ENCODE measurements around the gene FUZ.
A peak's percentile ranks its signal among the peaks of the same experiment; 100 is the strongest.

Gene FUZ

GRCh38 chr19:49839713-49840112, 26.6 kb upstream of the FUZ start:
- Histone ChIP-seq H3K36me3 (replicated peaks in 1 of 2; ENCODE audit: control insufficient read depth in 2 of 2, insufficient read depth in 2 of 2, low read length in 2 of 2) (peaks cover 49 to 82% of the 10 kb centered on the region in 2 donors), H3K79me1 (ENCODE audit: low read depth, low read length) (no peaks in the 10 kb centered on the region), H2AK5ac (ENCODE audit: low read depth, low read length) (no peak overlapping the region), H2BK120ac (ENCODE audit: low read depth, low read length) (no peak overlapping the region), H3K4me2 (ENCODE audit: insufficient read depth, low read length, poor library complexity, severe bottlenecking) (no peak overlapping the region), H4K8ac (ENCODE audit: low read depth, low read length) (no peak overlapping the region), H2BK5ac (ENCODE audit: low read length) (no peak overlapping the region), H4K91ac (ENCODE audit: low read depth, low read length, poor library complexity) (no peak overlapping the region), H3K9ac (ENCODE audit: low read depth, low read length, poor library complexity) (no peak overlapping the region), H3K27me3 (ENCODE audit: control insufficient read depth in 3 of 3, insufficient read depth in 3 of 3, low read depth in 1 of 3, low read length in 3 of 3) (no peaks in the 10 kb centered on the region), H3K27ac (replicated peaks; ENCODE audit: low read length) (no peak overlapping the region), H3K18ac (ENCODE audit: low read length) (no peak overlapping the region), H2BK15ac (ENCODE audit: low read length) (no peak overlapping the region), H3K4ac (ENCODE audit: low read length) (no peak overlapping the region), H3K23ac (ENCODE audit: low read depth, low read length, poor library complexity) (no peak overlapping the region), H2BK12ac (ENCODE audit: low read length) (no peak overlapping the region), H3K14ac (ENCODE audit: low read length) (no peak overlapping the region), H3K9me3 (replicated peaks in 1 of 2; ENCODE audit: control insufficient read depth in 2 of 2, insufficient read depth in 1 of 2, low read depth in 1 of 2, low read length in 2 of 2) (no peaks in the 10 kb centered on the region), H3K4me3 (ENCODE audit: low read length in 2 of 2) (no peak overlapping the region), H3K4me1 (ENCODE audit: control insufficient read depth in 2 of 2, insufficient read depth in 1 of 2, low read depth in 1 of 2, low read length in 2 of 2) (no peaks in the 10 kb centered on the region), H2AFZ (ENCODE audit: low read length) (no peak overlapping the region)
- no peak for DNase-seq (ENCODE audit: low spot score)
- no CpG with 5 or more reads among the region's 11 CpGs for WGBS, 2 donors (ENCODE audit: extremely low coverage in 2 of 2, insufficient read length in 2 of 2, insufficient replicate concordance in 1 of 2)

- peaks cover 53 to 88% of the 10 kb centered on the region in 2 donors for H3K36me3 ChIP-seq (replicated peaks in 1 of 2; ENCODE audit: control insufficient read depth in 2 of 2, insufficient read depth in 2 of 2, low read length in 2 of 2)
- no peak overlapping the region for H3K4me2 ChIP-seq (ENCODE audit: insufficient read depth, low read length, poor library complexity, severe bottlenecking)
- H3K9me3 ChIP-seq (replicated peaks in 1 of 2; ENCODE audit: control insufficient read depth in 2 of 2, insufficient read depth in 1 of 2, low read depth in 1 of 2, low read length in 2 of 2), result no peaks in the 10 kb centered on the region
- H2BK5ac ChIP-seq (ENCODE audit: low read length), result no peak overlapping the region
- H4K91ac ChIP-seq (ENCODE audit: low read depth, low read length, poor library complexity), result no peak overlapping the region
- H3K27ac ChIP-seq (replicated peaks; ENCODE audit: low read length), result no peak overlapping the region
- H4K8ac ChIP-seq (ENCODE audit: low read depth, low read length), result no peak overlapping the region
- no peaks in the 10 kb centered on the region for H3K27me3 ChIP-seq (ENCODE audit: control insufficient read depth in 3 of 3, insufficient read depth in 3 of 3, low read depth in 1 of 3, low read length in 3 of 3)
- H2BK15ac ChIP-seq (ENCODE audit: low read length), result no peak overlapping the region
- H3K23ac ChIP-seq (ENCODE audit: low read depth, low read length, poor library complexity), result no peak overlapping the region
- no peak overlapping the region for H3K4me3 ChIP-seq (ENCODE audit: low read length in 2 of 2)
- H3K18ac ChIP-seq (ENCODE audit: low read length), result no peak overlapping the region
- H2BK12ac ChIP-seq (ENCODE audit: low read length), result no peak overlapping the region
- H3K4ac ChIP-seq (ENCODE audit: low read length), result no peak overlapping the region
- H2AK5ac ChIP-seq (ENCODE audit: low read depth, low read length), result no peak overlapping the region
- WGBS, 2 donors (ENCODE audit: extremely low coverage in 2 of 2, insufficient read length in 2 of 2, insufficient replicate concordance in 1 of 2), result no CpG with 5 or more reads among the region's 18 CpGs
- no peak overlapping the region for H2AFZ ChIP-seq (ENCODE audit: low read length)
- no peak overlapping the region for H3K14ac ChIP-seq (ENCODE audit: low read length)
- no peak overlapping the region for H2BK120ac ChIP-seq (ENCODE audit: low read depth, low read length)
- no peaks in the 10 kb centered on the region for H3K79me1 ChIP-seq (ENCODE audit: low read depth, low read length)
- no peak for DNase-seq (ENCODE audit: low spot score)
- H3K4me1 ChIP-seq (ENCODE audit: control insufficient read depth in 2 of 2, insufficient read depth in 1 of 2, low read depth in 1 of 2, low read length in 2 of 2), result no peaks in the 10 kb centered on the region
- no peak overlapping the region for H3K9ac ChIP-seq (ENCODE audit: low read depth, low read length, poor library complexity)
These were observed 25.9 kb upstream of the FUZ start for GRCh38 chr19:49838885-49839588.

- H2BK120ac ChIP-seq (ENCODE audit: low read depth, low read length), result no peak overlapping the region
- no peak overlapping the region for H3K4me3 ChIP-seq (ENCODE audit: low read length in 2 of 2)
- H2AK5ac ChIP-seq (ENCODE audit: low read depth, low read length), result no peak overlapping the region
- no peak overlapping the region for H3K27ac ChIP-seq (replicated peaks; ENCODE audit: low read length)
- no peak overlapping the region for H3K4me2 ChIP-seq (ENCODE audit: insufficient read depth, low read length, poor library complexity, severe bottlenecking)
- H4K91ac ChIP-seq (ENCODE audit: low read depth, low read length, poor library complexity), result no peak overlapping the region
- no peak overlapping the region for H2BK15ac ChIP-seq (ENCODE audit: low read length)
- no peak overlapping the region for H3K4ac ChIP-seq (ENCODE audit: low read length)
- no peak overlapping the region for H3K23ac ChIP-seq (ENCODE audit: low read depth, low read length, poor library complexity)
- H3K27me3 ChIP-seq (ENCODE audit: control insufficient read depth in 3 of 3, insufficient read depth in 3 of 3, low read depth in 1 of 3, low read length in 3 of 3), result no peaks in the 10 kb centered on the region
- no peak overlapping the region for H3K14ac ChIP-seq (ENCODE audit: low read length)
- WGBS, 2 donors (ENCODE audit: extremely low coverage in 2 of 2, insufficient read length in 2 of 2, insufficient replicate concordance in 1 of 2), result no CpG with 5 or more reads among the region's 9 CpGs
- H3K18ac ChIP-seq (ENCODE audit: low read length), result no peak overlapping the region
- DNase-seq (ENCODE audit: low spot score), result no peak
- H2BK12ac ChIP-seq (ENCODE audit: low read length), result no peak overlapping the region
- H3K9me3 ChIP-seq (replicated peaks in 1 of 2; ENCODE audit: control insufficient read depth in 2 of 2, insufficient read depth in 1 of 2, low read depth in 1 of 2, low read length in 2 of 2), result no peaks in the 10 kb centered on the region
- no peaks in the 10 kb centered on the region for H3K79me1 ChIP-seq (ENCODE audit: low read depth, low read length)
- H4K8ac ChIP-seq (ENCODE audit: low read depth, low read length), result no peak overlapping the region
- H3K9ac ChIP-seq (ENCODE audit: low read depth, low read length, poor library complexity), result no peak overlapping the region
- no peak overlapping the region for H2BK5ac ChIP-seq (ENCODE audit: low read length)
- H2AFZ ChIP-seq (ENCODE audit: low read length), result no peak overlapping the region
- H3K36me3 ChIP-seq (replicated peaks in 1 of 2; ENCODE audit: control insufficient read depth in 2 of 2, insufficient read depth in 2 of 2, low read length in 2 of 2), result peaks cover 66 to 98% of the 10 kb centered on the region in 2 donors
- no peaks in the 10 kb centered on the region for H3K4me1 ChIP-seq (ENCODE audit: control insufficient read depth in 2 of 2, insufficient read depth in 1 of 2, low read depth in 1 of 2, low read length in 2 of 2)
These were observed 24.3 kb upstream of the FUZ start for GRCh38 chr19:49837425-49837824.

- H3K79me1 ChIP-seq (ENCODE audit: low read depth, low read length), result peaks cover 1% of the 10 kb centered on the region
- no peak overlapping the region for H3K23ac ChIP-seq (ENCODE audit: low read depth, low read length, poor library complexity)
- no peaks in the 10 kb centered on the region for H3K9me3 ChIP-seq (replicated peaks in 1 of 2; ENCODE audit: control insufficient read depth in 2 of 2, insufficient read depth in 1 of 2, low read depth in 1 of 2, low read length in 2 of 2)
- peak overlapping the region in 1 of 2 donors; percentile 9 for H3K4me3 ChIP-seq (ENCODE audit: low read length in 2 of 2)
- no peak overlapping the region for H3K14ac ChIP-seq (ENCODE audit: low read length)
- no peak overlapping the region for H2BK12ac ChIP-seq (ENCODE audit: low read length)
- H4K8ac ChIP-seq (ENCODE audit: low read depth, low read length), result no peak overlapping the region
- DNase-seq (ENCODE audit: low spot score), result no peak
- H2BK5ac ChIP-seq (ENCODE audit: low read length), result no peak overlapping the region
- H3K4me1 ChIP-seq (ENCODE audit: control insufficient read depth in 2 of 2, insufficient read depth in 1 of 2, low read depth in 1 of 2, low read length in 2 of 2), result no peaks in the 10 kb centered on the region
- no peaks in the 10 kb centered on the region for H3K27me3 ChIP-seq (ENCODE audit: control insufficient read depth in 3 of 3, insufficient read depth in 3 of 3, low read depth in 1 of 3, low read length in 3 of 3)
- no peak overlapping the region for H3K9ac ChIP-seq (ENCODE audit: low read depth, low read length, poor library complexity)
- no peak overlapping the region for H3K4me2 ChIP-seq (ENCODE audit: insufficient read depth, low read length, poor library complexity, severe bottlenecking)
- no peak overlapping the region for H3K4ac ChIP-seq (ENCODE audit: low read length)
- H2AFZ ChIP-seq (ENCODE audit: low read length), result no peak overlapping the region
- no peak overlapping the region for H2AK5ac ChIP-seq (ENCODE audit: low read depth, low read length)
- no peak overlapping the region for H4K91ac ChIP-seq (ENCODE audit: low read depth, low read length, poor library complexity)
- H2BK120ac ChIP-seq (ENCODE audit: low read depth, low read length), result no peak overlapping the region
- no peak overlapping the region for H2BK15ac ChIP-seq (ENCODE audit: low read length)
- H3K18ac ChIP-seq (ENCODE audit: low read length), result no peak overlapping the region
- H3K27ac ChIP-seq (replicated peaks; ENCODE audit: low read length), result no peak overlapping the region
- no CpG with 5 or more reads among the region's 5 CpGs for WGBS, 2 donors (ENCODE audit: extremely low coverage in 2 of 2, insufficient read length in 2 of 2, insufficient replicate concordance in 1 of 2)
- H3K36me3 ChIP-seq (replicated peaks in 1 of 2; ENCODE audit: control insufficient read depth in 2 of 2, insufficient read depth in 2 of 2, low read length in 2 of 2), result peaks cover 69 to 98% of the 10 kb centered on the region in 2 donors
These were observed 23.9 kb upstream of the FUZ start for GRCh38 chr19:49837009-49837310.

All from neuronal stem cell (in vitro differentiated cells).